ENCODE results near the gene ASF1A.
A peak's percentile ranks its signal among the peaks of the same experiment; 100 is the strongest.

The ASF1A gene

GRCh38 chr6:118881440-118882313 is 12.3 kb upstream of the ASF1A start:
- DNase-seq (ENCODE audit: low read depth): no peak

GRCh38 chr6:118882314-118882905 is 11.5 kb upstream of the ASF1A start:
- DNase-seq (ENCODE audit: low read depth): no peak

- DNase-seq (ENCODE audit: low read depth): no peak
Observed at GRCh38 chr6:118886641-118887040, 7.3 kb upstream of the ASF1A start.

GRCh38 chr6:118889163-118889562 is 4.8 kb upstream of the ASF1A start:
- no peak for DNase-seq (ENCODE audit: low read depth)

- no peak for DNase-seq (ENCODE audit: low read depth)
Observed at GRCh38 chr6:118890997-118891790, 2.8 kb upstream of the ASF1A start.

- DNase-seq (ENCODE audit: low read depth): no peak
Observed at GRCh38 chr6:118892355-118892991, 1.5 kb upstream of the ASF1A start.

- DNase-seq (ENCODE audit: low read depth): peak; percentile 75
Observed at GRCh38 chr6:118893064-118893806, 717 bp upstream of the ASF1A start.

- peak; percentile 77 for DNase-seq (ENCODE audit: low read depth)
Observed at GRCh38 chr6:118894425-118895260, 691 bp downstream of the ASF1A start.

- no peak for DNase-seq (ENCODE audit: low read depth)
Observed at GRCh38 chr6:118895261-118895560, 1.3 kb downstream of the ASF1A start.

GRCh38 chr6:118895859-118896258 is 1.9 kb downstream of the ASF1A start:
- DNase-seq (ENCODE audit: low read depth): no peak

GRCh38 chr6:118896339-118897136 is 2.6 kb downstream of the ASF1A start:
- peak; percentile 49 for DNase-seq (ENCODE audit: low read depth)

GRCh38 chr6:118897386-118897785 is 3.4 kb downstream of the ASF1A start:
- DNase-seq (ENCODE audit: low read depth): no peak

GRCh38 chr6:118899948-118900347 is 6.0 kb downstream of the ASF1A start:
- no peak for DNase-seq (ENCODE audit: low read depth)

GRCh38 chr6:118902726-118903125 is 8.8 kb downstream of the ASF1A start:
- no peak for DNase-seq (ENCODE audit: low read depth)

GRCh38 chr6:118903138-118903537 is 9.2 kb downstream of the ASF1A start:
- DNase-seq (ENCODE audit: low read depth): no peak

GRCh38 chr6:118903691-118904090 is 9.7 kb downstream of the ASF1A start:
- no peak for DNase-seq (ENCODE audit: low read depth)

GRCh38 chr6:118905084-118905483 is 11.1 kb downstream of the ASF1A start:
- no peak for DNase-seq (ENCODE audit: low read depth)

GRCh38 chr6:118905851-118906250 is 11.9 kb downstream of the ASF1A start:
- DNase-seq (ENCODE audit: low read depth): no peak

- no peak for DNase-seq (ENCODE audit: low read depth)
Observed at GRCh38 chr6:118908441-118908840, 14.5 kb downstream of the ASF1A start.

GRCh38 chr6:118912646-118913045 is 18.7 kb downstream of the ASF1A start:
- no peak for DNase-seq (ENCODE audit: low read depth)
